ENCODE results near the gene HNF1A.
"Not testable (repeated sequence)": the region's sequence is repeated elsewhere in the genome, so short reads cannot be mapped to it uniquely, and the experiment has no call there.

HNF1A gene

DNA sequence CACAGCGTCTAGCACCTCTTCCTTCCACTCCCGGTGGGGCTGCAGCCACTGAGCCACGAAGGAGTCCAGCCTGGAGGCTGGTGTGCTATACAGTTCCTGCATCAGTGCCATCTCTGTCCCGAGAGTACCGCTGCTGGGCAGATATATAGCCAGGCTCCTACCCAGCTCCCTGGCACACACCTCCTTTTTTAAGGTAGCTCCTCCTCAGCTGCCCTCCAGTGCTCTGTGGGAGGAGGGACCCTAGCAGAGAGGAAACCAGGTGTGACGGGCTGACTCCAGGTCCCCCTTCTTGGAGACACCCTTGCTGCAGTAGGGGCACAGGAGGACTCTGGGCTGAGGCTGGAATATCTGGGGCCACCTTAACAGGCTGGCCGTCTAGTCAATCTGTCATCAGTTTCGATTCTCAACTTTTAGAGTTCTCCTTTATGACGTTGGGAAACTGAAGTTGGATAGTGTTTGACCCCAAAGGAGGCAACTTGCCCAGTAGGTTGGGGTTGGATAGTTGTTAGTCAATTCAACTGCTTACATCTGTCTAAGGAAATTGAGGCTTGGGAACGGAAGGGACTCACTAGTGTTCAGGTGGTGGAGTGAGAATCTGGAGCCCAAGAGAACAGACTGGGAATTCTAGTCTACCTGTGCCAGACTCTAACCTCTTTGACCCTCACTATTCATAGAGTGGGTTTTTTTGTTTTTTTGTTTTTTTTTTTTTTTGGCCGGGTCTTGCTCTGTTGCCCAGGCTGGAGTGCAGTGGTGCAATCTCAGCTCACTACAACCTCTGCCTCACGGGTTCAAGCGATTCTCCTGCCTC lies 60.7 kb downstream of the HNF1A start, which contains the start of gene OASL:
Gene OASL, minus strand, starts transcription at position 386 of the 808 bp plus-strand sequence. Its CDS starts 275 bp downstream, at position 111.
- Histone ChIP-seq H3K27me3 (replicated peaks; ENCODE audit: control insufficient read depth, insufficient read depth, low read length) (peaks cover 4% of the 10 kb centered on the region), H3K4me3 (ENCODE audit: low read length) (peak within 1 kb of the TSS; percentile 86), H3K9me3 (ENCODE audit: control insufficient read depth, low read length) (no peaks in the 10 kb centered on the region), H3K4me1 (ENCODE audit: control insufficient read depth, insufficient read depth, low read length) (peaks cover 30% of the 10 kb centered on the region), H3K36me3 (ENCODE audit: control insufficient read depth, insufficient read depth, low read length, severe bottlenecking) (no peaks in the 10 kb centered on the region), H3K9ac (ENCODE audit: low read length) (peak within 1 kb of the TSS; percentile 68)
- DNase-seq (ENCODE audit: low read depth), result no peak

GRCh38 chr12:121043067-121043466 lies 64.7 kb downstream of the HNF1A start:
- Histone ChIP-seq H3K4me3 (ENCODE audit: low read length) (no peak overlapping the region), H3K9me3 (ENCODE audit: control insufficient read depth, low read length) (no peaks in the 10 kb centered on the region), H3K4me1 (ENCODE audit: control insufficient read depth, insufficient read depth, low read length) (peaks cover 12% of the 10 kb centered on the region)

GRCh38 chr12:121047400-121047799 lies 69.1 kb downstream of the HNF1A start:
- not testable (repeated sequence) for H3K4me1 ChIP-seq (ENCODE audit: control insufficient read depth, insufficient read depth, low read length); DNase-seq (ENCODE audit: low read depth)
- H3K27me3 ChIP-seq (replicated peaks; ENCODE audit: control insufficient read depth, insufficient read depth, low read length), result peaks cover 16% of the 10 kb centered on the region

More at GRCh38 chr12:121043067-121043466, 64.7 kb downstream of the HNF1A start:
- peaks cover 7% of the 10 kb centered on the region for H3K27me3 ChIP-seq (replicated peaks; ENCODE audit: control insufficient read depth, insufficient read depth, low read length)
- no peaks in the 10 kb centered on the region for H3K36me3 ChIP-seq (ENCODE audit: control insufficient read depth, insufficient read depth, low read length, severe bottlenecking)
- H3K9ac ChIP-seq (ENCODE audit: low read length), result no peak overlapping the region
- no peak for DNase-seq (ENCODE audit: low read depth)

GRCh38 chr12:121048442-121048841 lies 70.1 kb downstream of the HNF1A start:
- Histone ChIP-seq H3K36me3 (ENCODE audit: control insufficient read depth, insufficient read depth, low read length, severe bottlenecking) (no peaks in the 10 kb centered on the region), H3K4me3 (ENCODE audit: low read length) (no peak overlapping the region), H3K9me3 (ENCODE audit: control insufficient read depth, low read length) (no peaks in the 10 kb centered on the region), H3K9ac (ENCODE audit: low read length) (no peak overlapping the region), H3K27me3 (replicated peaks; ENCODE audit: control insufficient read depth, insufficient read depth, low read length) (peaks cover 16% of the 10 kb centered on the region), H3K4me1 (ENCODE audit: control insufficient read depth, insufficient read depth, low read length) (no peaks in the 10 kb centered on the region)
- DNase-seq (ENCODE audit: low read depth), result no peak

More at GRCh38 chr12:121047400-121047799, 69.1 kb downstream of the HNF1A start:
- H3K4me3 ChIP-seq (ENCODE audit: low read length); H3K36me3 ChIP-seq (ENCODE audit: control insufficient read depth, insufficient read depth, low read length, severe bottlenecking); H3K9me3 ChIP-seq (ENCODE audit: control insufficient read depth, low read length); H3K9ac ChIP-seq (ENCODE audit: low read length): not testable (repeated sequence)

DNA sequence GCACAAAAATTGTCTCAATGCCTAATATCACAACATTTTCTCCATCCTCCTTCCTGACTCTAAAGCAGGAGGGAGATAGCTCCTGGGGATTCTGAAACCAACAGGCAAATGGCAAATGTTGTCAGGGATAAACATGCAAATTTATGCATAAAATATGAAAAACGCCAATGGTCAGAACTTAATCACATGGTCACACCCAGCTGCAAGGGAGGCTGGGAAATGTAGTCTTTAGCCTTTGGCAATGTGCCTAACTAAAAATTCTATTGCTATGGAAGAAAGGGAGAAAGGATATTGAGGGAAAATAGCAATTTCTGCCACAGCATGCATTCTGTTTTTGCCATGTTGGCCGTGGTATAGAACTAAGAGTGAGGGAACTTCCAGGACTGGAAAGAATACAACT lies 72.4 kb downstream of the HNF1A start:
- Histone ChIP-seq H3K36me3 (ENCODE audit: control insufficient read depth, insufficient read depth, low read length, severe bottlenecking) (no peaks in the 10 kb centered on the region), H3K27me3 (replicated peaks; ENCODE audit: control insufficient read depth, insufficient read depth, low read length) (peaks cover 13% of the 10 kb centered on the region), H3K9ac (ENCODE audit: low read length) (no peak overlapping the region), H3K9me3 (ENCODE audit: control insufficient read depth, low read length) (no peaks in the 10 kb centered on the region), H3K4me3 (ENCODE audit: low read length) (no peak overlapping the region), H3K4me1 (ENCODE audit: control insufficient read depth, insufficient read depth, low read length) (no peaks in the 10 kb centered on the region)
- no peak for DNase-seq (ENCODE audit: low read depth)
